Activated CD8-positive, alpha-beta memory T cell treated with anti-CD3 and anti-CD28 coated beads for 36 hours (primary cell): ENCODE data around the gene MECR. TPM values are rescaled to one million over a fixed set of nuclear protein-coding genes. Genes with fewer than 3 reads are reported as not detected.

ENCODE experiments used
- CTCF ChIA-PET: fragments of 350-600 bp; sonication (Branson Sonifier 250); formaldehyde crosslinking; loops from one replicate; lab custom pipeline; 2021; ENCODE audit warnings: antibody characterized with exemption; lab: Charles Lee
- POLR2A ChIA-PET: fragments of 350-600 bp; sonication (Branson Sonifier 250); formaldehyde crosslinking; loops from one replicate; lab custom pipeline; 2021; ENCODE audit warnings: antibody characterized with exemption; lab: Charles Lee
- total RNA-seq, 2 experiments: library from RNA; stranded (reverse); gene quantifications; one replicate each; pipeline ENCODE4 v1.2.3, GENCODE V29; 2021

Gene MECR
- total RNA-seq, 2 experiments from 2014 or later = 46.4 to 46.7 TPM

- ChIA-PET POLR2A (no interaction called here), CTCF (interaction anchor here (1.4 kb wide), 1 partner anchor 26 kb away, joined by 3 read pairs; the partner anchor contains the start of gene MECR)
Observed at GRCh38 chr1:29256979-29257804, 26.5 kb upstream of the MECR start.

GRCh38 chr1:29256394-29256793 is 25.7 kb upstream of the MECR start:
- CTCF ChIA-PET = interaction anchor here (1.4 kb wide), 1 partner anchor 25 kb away, joined by 3 read pairs; the partner anchor contains the start of gene MECR
- POLR2A ChIA-PET = no interaction called here

GRCh38 chr1:29255134-29255666 is 24.5 kb upstream of the MECR start:
- ChIA-PET POLR2A (no interaction called here), CTCF (interaction anchor here (0.5 kb wide), 1 partner anchor 18 kb away, joined by 4 read pairs; no protein-coding TSS in a partner anchor)

- ChIA-PET CTCF (no interaction called here), POLR2A (no interaction called here)
Observed at GRCh38 chr1:29254346-29254745, 23.6 kb upstream of the MECR start.

GRCh38 chr1:29253180-29253579 is 22.4 kb upstream of the MECR start:
- ChIA-PET CTCF (no interaction called here), POLR2A (no interaction called here)

- ChIA-PET CTCF (interaction anchor here (1.3 kb wide), 1 partner anchor 15 kb away, joined by 4 read pairs; the partner anchor contains the start of gene PTPRU), POLR2A (interaction anchor here (0.7 kb wide), 1 partner anchor 1440 kb away, joined by 5 read pairs; no protein-coding TSS in a partner anchor)
Observed at GRCh38 chr1:29251164-29252124, 20.7 kb upstream of the MECR start.

GRCh38 chr1:29249951-29250581 is 19.3 kb upstream of the MECR start:
- CTCF ChIA-PET = interaction anchor here (1.3 kb wide), 1 partner anchor 14 kb away, joined by 4 read pairs; the partner anchor contains the start of gene PTPRU

GRCh38 chr1:29249170-29249691 is 18.5 kb upstream of the MECR start:
- ChIA-PET CTCF (no interaction called here), POLR2A (no interaction called here)

More at GRCh38 chr1:29249951-29250581, 19.3 kb upstream of the MECR start:
- POLR2A ChIA-PET = no interaction called here

GRCh38 chr1:29248409-29248808 is 17.7 kb upstream of the MECR start:
- POLR2A ChIA-PET = no interaction called here
- CTCF ChIA-PET = no interaction called here

GRCh38 chr1:29247571-29248273 is 17.0 kb upstream of the MECR start:
- CTCF ChIA-PET = no interaction called here

GRCh38 chr1:29247044-29247443 is 16.3 kb upstream of the MECR start:
- CTCF ChIA-PET = interaction anchor here (0.7 kb wide), 1 partner anchor 200 kb away, joined by 3 read pairs; no protein-coding TSS in a partner anchor
- POLR2A ChIA-PET = no interaction called here

More at GRCh38 chr1:29247571-29248273, 17.0 kb upstream of the MECR start:
- POLR2A ChIA-PET = no interaction called here

GRCh38 chr1:29245876-29246275 is 15.1 kb upstream of the MECR start:
- ChIA-PET POLR2A (no interaction called here), CTCF (no interaction called here)

GRCh38 chr1:29245261-29245660 is 14.5 kb upstream of the MECR start:
- CTCF ChIA-PET = no interaction called here
- POLR2A ChIA-PET = no interaction called here

GRCh38 chr1:29243871-29244200 is 13.1 kb upstream of the MECR start:
- CTCF ChIA-PET = no interaction called here
- POLR2A ChIA-PET = no interaction called here

GRCh38 chr1:29243023-29243870 is 12.5 kb upstream of the MECR start:
- ChIA-PET POLR2A (no interaction called here), CTCF (no interaction called here)

GRCh38 chr1:29240986-29241385 is 10.3 kb upstream of the MECR start:
- ChIA-PET POLR2A (no interaction called here), CTCF (no interaction called here)

- ChIA-PET POLR2A (no interaction called here), CTCF (no interaction called here)
Observed at GRCh38 chr1:29240400-29240837, 9.7 kb upstream of the MECR start.
